Calu3 (cell line): ENCODE data around the gene VRK3. TPM values are rescaled to one million over a fixed set of nuclear protein-coding genes. Genes with fewer than 3 reads are reported as not detected.
"Not testable (repeated sequence)": the region's sequence is repeated elsewhere in the genome, so short reads cannot be mapped to it uniquely, and the experiment has no call there.

Experiments
- Bru-seq: library from RNA; stranded (reverse); fragments of 400-500 nt; gene quantifications from one replicate; lab custom pipeline; 2021; lab: Mats Ljungman, UMichigan
- BruChase-seq, 2 experiments: library from RNA; stranded (reverse); fragments of 400-500 nt; gene quantifications; one replicate each; lab custom pipeline; 2021; lab: Mats Ljungman, UMichigan
- BruUV-seq: library from RNA; stranded (reverse); fragments of 400-500 nt; replicated peaks from 2 replicates; lab custom pipeline; 2021; lab: Mats Ljungman, UMichigan
- CTCF ChIA-PET: fragments of 300-600 bp; sonication (Branson Sonifier 250); formaldehyde crosslinking; loops from one replicate; lab custom pipeline; 2022; ENCODE audit warnings: antibody characterized with exemption; lab: Charles Lee
- DNase-seq: peaks from one replicate; pipeline ENCODE4 v3.0.0; 2022
- H3K27ac Mint-ChIP-seq: one replicate; pipeline ENCODE4 v1.8.0; 2022; ENCODE audit warnings: mixed read lengths; ENCODE audit not compliant: unreplicated experiment
- H3K27me3 Mint-ChIP-seq: one replicate; pipeline ENCODE4 v1.8.0; 2022; ENCODE audit warnings: mixed read lengths; ENCODE audit not compliant: unreplicated experiment
- H3K36me3 Mint-ChIP-seq: one replicate; pipeline ENCODE4 v1.8.0; 2022; ENCODE audit warnings: mild to moderate bottlenecking, moderate library complexity, mixed read lengths; ENCODE audit not compliant: insufficient read depth, unreplicated experiment
- H3K4me1 Mint-ChIP-seq: one replicate; pipeline ENCODE4 v1.8.0; 2022; ENCODE audit warnings: mild to moderate bottlenecking, low read depth, mixed read lengths; ENCODE audit not compliant: unreplicated experiment
- H3K4me3 Mint-ChIP-seq: one replicate; pipeline ENCODE4 v1.8.0; 2022; ENCODE audit warnings: mild to moderate bottlenecking, low read depth, moderate library complexity, mixed read lengths; ENCODE audit not compliant: unreplicated experiment
- H3K9me3 Mint-ChIP-seq: one replicate; pipeline ENCODE4 v1.8.0; 2022; ENCODE audit warnings: low read depth, mixed read lengths; ENCODE audit not compliant: unreplicated experiment
- intact Hi-C: fragments of 100-400 bp; cut with micrococcal nuclease; formaldehyde crosslinking; loops from one replicate; pipeline ENCODE4 v1.10.0; 2022; ENCODE audit not compliant: unreplicated experiment
- long read RNA-seq: library from polyadenylated mRNA; stranded (forward); transcript quantifications from one replicate; pipeline ENCODE4 v2.0.0, GENCODE V29; 2022
- total RNA-seq: library from RNA; stranded (reverse); gene quantifications from 2 replicates; pipeline ENCODE4 v1.2.3, GENCODE V29; 2022
- TF ChIP-seq, protein P1 (sequence below): fragments of 200-600 bp; IDR thresholded peaks from one replicate; pipeline ENCODE4 v1.8.0; 2022; ENCODE audit warnings: antibody characterized with exemption; ENCODE audit not compliant: unreplicated experiment

The VRK3 gene
- total RNA-seq (68.4 and 74.5 TPM in 2 replicates), Bru-seq, nascent RNA (percentile 70 among the genes with signal in this experiment), BruChase-seq, experiment 1, labeled RNA remaining after a 6-hour chase (percentile 71 among the genes with signal in this experiment), BruChase-seq, experiment 2, labeled RNA remaining after a 2-hour chase (percentile 70 among the genes with signal in this experiment)
- long read RNA-seq, transcript VRK3-217 (15 exons, 2,126 nt), result major isoform, 40 of 124 reads
- long read RNA-seq, transcript VRK3-207 (13 exons, 1,831 nt), result minor isoform, 5 of 124 reads
- long read RNA-seq, transcript VRK3-201 (15 exons, 1,938 nt), result minor isoform, 15 of 124 reads
- long read RNA-seq, partial matches to known transcripts, result 21 of 124 reads
- long read RNA-seq, other reads (novel, unspliced or antisense), result 40 of 124 reads

GRCh38 chr19:50025022-50025793 is at the start of gene VRK3:
Gene VRK3 (minus strand): TSS chr19:50025372. CDS start chr19:50016162, 9,210 bp downstream.
- H3K27ac Mint-ChIP-seq, result peak within 1 kb of the TSS; percentile 100
- peaks cover 47% of the 10 kb centered on the region for H3K4me1 Mint-ChIP-seq
- intact Hi-C loops, result loop anchor here (2.0 kb wide), 1 partner anchor 78 kb away; no protein-coding TSS in a partner anchor
- peak within 1 kb of the TSS; percentile 99 for H3K4me3 Mint-ChIP-seq
- peaks cover 3% of the 10 kb centered on the region for H3K9me3 Mint-ChIP-seq
- TF ChIP-seq, protein P1, sequence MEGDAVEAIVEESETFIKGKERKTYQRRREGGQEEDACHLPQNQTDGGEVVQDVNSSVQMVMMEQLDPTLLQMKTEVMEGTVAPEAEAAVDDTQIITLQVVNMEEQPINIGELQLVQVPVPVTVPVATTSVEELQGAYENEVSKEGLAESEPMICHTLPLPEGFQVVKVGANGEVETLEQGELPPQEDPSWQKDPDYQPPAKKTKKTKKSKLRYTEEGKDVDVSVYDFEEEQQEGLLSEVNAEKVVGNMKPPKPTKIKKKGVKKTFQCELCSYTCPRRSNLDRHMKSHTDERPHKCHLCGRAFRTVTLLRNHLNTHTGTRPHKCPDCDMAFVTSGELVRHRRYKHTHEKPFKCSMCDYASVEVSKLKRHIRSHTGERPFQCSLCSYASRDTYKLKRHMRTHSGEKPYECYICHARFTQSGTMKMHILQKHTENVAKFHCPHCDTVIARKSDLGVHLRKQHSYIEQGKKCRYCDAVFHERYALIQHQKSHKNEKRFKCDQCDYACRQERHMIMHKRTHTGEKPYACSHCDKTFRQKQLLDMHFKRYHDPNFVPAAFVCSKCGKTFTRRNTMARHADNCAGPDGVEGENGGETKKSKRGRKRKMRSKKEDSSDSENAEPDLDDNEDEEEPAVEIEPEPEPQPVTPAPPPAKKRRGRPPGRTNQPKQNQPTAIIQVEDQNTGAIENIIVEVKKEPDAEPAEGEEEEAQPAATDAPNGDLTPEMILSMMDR, result no peak
- peaks cover 62% of the 10 kb centered on the region for H3K36me3 Mint-ChIP-seq
- H3K27me3 Mint-ChIP-seq, result no peaks in the 10 kb centered on the region
- BruUV-seq, result TSS peak; percentile 77
- CTCF ChIA-PET, result interaction anchor here (0.6 kb wide), 1 partner anchor 178 kb away, joined by 5 read pairs; the partner anchor contains the start of gene MYH14
- DNase-seq, result peak; percentile 99

- H3K4me3 Mint-ChIP-seq, BruUV-seq, H3K4me1 Mint-ChIP-seq, H3K27ac Mint-ChIP-seq, DNase-seq, intact Hi-C loops, H3K9me3 Mint-ChIP-seq, CTCF ChIA-PET, H3K36me3 Mint-ChIP-seq: not testable (repeated sequence)
- H3K27me3 Mint-ChIP-seq, result peaks cover 57% of the 10 kb centered on the region
Measured at GRCh38 chr19:50068382-50068781, 43.2 kb upstream of the VRK3 start.

- H3K27me3 Mint-ChIP-seq, result peaks cover 49% of the 10 kb centered on the region
Measured at GRCh38 chr19:50067575-50067974, 42.4 kb upstream of the VRK3 start.

DNA sequence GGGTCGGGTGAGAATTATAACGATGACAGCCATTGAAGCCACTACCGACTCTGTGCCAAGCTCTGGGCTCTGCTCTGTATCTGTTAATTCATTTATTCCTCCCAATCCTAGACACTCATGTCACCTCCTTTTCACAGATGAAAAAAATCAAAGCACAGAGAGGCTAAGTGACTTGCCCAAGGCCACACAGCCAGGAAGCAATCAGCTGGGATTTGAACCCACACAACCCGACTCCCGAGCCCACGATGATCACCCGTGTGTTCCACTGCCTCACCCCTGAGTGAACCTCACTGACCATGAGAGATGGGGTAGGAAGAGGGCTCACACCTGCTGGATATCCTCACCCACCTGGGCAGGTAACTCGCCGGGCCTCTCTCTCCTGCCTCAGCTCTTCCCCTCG is 40.8 kb upstream of the VRK3 start:
- Mint-ChIP-seq H3K27me3 (peaks cover 36% of the 10 kb centered on the region), H3K4me3 (no peak overlapping the region), H3K36me3 (no peaks in the 10 kb centered on the region), H3K27ac (no peak overlapping the region), H3K4me1 (no peaks in the 10 kb centered on the region), H3K9me3 (no peaks in the 10 kb centered on the region)
- TF ChIP-seq, protein P1, result no peak
- no peak for DNase-seq
- intact Hi-C loops, result no loop called here
- CTCF ChIA-PET, result no interaction called here
- BruUV-seq, result no TSS peak

More at GRCh38 chr19:50067575-50067974, 42.4 kb upstream of the VRK3 start:
- Mint-ChIP-seq H3K4me3 (no peak overlapping the region), H3K36me3 (no peaks in the 10 kb centered on the region), H3K4me1 (no peaks in the 10 kb centered on the region), H3K9me3 (no peaks in the 10 kb centered on the region), H3K27ac (no peak overlapping the region)
- intact Hi-C loops, result no loop called here
- TF ChIP-seq, protein P1, result no peak
- BruUV-seq, result no TSS peak
- DNase-seq, result no peak
- CTCF ChIA-PET, result no interaction called here
